Measurements from ENCODE around the gene NCBP1. TPM values are rescaled to one million over a fixed set of nuclear protein-coding genes. Genes with fewer than 3 reads are reported as not detected.

The NCBP1 gene
- total RNA-seq, 1 donor from 2014 or later: 25.4 TPM

GRCh38 chr9:97640325-97640724, 6.7 kb downstream of the NCBP1 start:
- no peaks in the 10 kb centered on the region for H3K9me3 ChIP-seq
- H3K27ac ChIP-seq: no peak overlapping the region
- peaks cover 21% of the 10 kb centered on the region for H3K4me1 ChIP-seq
- no peak for DNase-seq
- no peak for TF ChIP-seq CTCF (IDR thresholded peaks at IDR 0.05)
- H3K27me3 ChIP-seq: no peaks in the 10 kb centered on the region
- H3K36me3 ChIP-seq: peaks cover 44% of the 10 kb centered on the region
- ATAC-seq: no peak
- intact Hi-C loops (cut with DNase I): no loop called here
- no peak overlapping the region for H3K4me3 ChIP-seq

GRCh38 chr9:97645720-97646119, 12.1 kb downstream of the NCBP1 start:
- no peak overlapping the region for H3K4me3 ChIP-seq
- no peak for ATAC-seq
- H3K27me3 ChIP-seq: no peaks in the 10 kb centered on the region
- H3K4me1 ChIP-seq: no peaks in the 10 kb centered on the region
- DNase-seq: no peak
- H3K9me3 ChIP-seq: no peaks in the 10 kb centered on the region
- no peak for TF ChIP-seq CTCF (IDR thresholded peaks at IDR 0.05)
- H3K36me3 ChIP-seq: peaks cover 92% of the 10 kb centered on the region
- H3K27ac ChIP-seq: no peak overlapping the region
- intact Hi-C loops (cut with DNase I): no loop called here

- DNase-seq (no peak), ATAC-seq (no peak)
- intact Hi-C loops (cut with DNase I): no loop called here
- Histone ChIP-seq H3K4me1 (peaks cover 4% of the 10 kb centered on the region), H3K9me3 (no peaks in the 10 kb centered on the region), H3K36me3 (peaks cover 94% of the 10 kb centered on the region), H3K27ac (no peak overlapping the region), H3K4me3 (no peak overlapping the region), H3K27me3 (no peaks in the 10 kb centered on the region)
- no peak for TF ChIP-seq CTCF (IDR thresholded peaks at IDR 0.05)
These were observed 14.4 kb downstream of the NCBP1 start for GRCh38 chr9:97647996-97648395.

GRCh38 chr9:97651646-97652045, 18.0 kb downstream of the NCBP1 start:
- Histone ChIP-seq H3K4me3 (no peak overlapping the region), H3K36me3 (peaks cover 98% of the 10 kb centered on the region), H3K9me3 (no peaks in the 10 kb centered on the region), H3K4me1 (peaks cover 4% of the 10 kb centered on the region), H3K27ac (no peak overlapping the region), H3K27me3 (no peaks in the 10 kb centered on the region)
- DNase-seq (no peak), ATAC-seq (no peak)
- intact Hi-C loops (cut with DNase I): no loop called here
- no peak for TF ChIP-seq CTCF (IDR thresholded peaks at IDR 0.05)

GRCh38 chr9:97658707-97659106, 25.1 kb downstream of the NCBP1 start:
- Histone ChIP-seq H3K4me1 (no peaks in the 10 kb centered on the region), H3K27ac (no peak overlapping the region), H3K27me3 (no peaks in the 10 kb centered on the region), H3K9me3 (no peaks in the 10 kb centered on the region), H3K36me3 (peaks cover 99% of the 10 kb centered on the region), H3K4me3 (no peak overlapping the region)
- DNase-seq: no peak
- ATAC-seq: no peak
- no peak for TF ChIP-seq CTCF (IDR thresholded peaks at IDR 0.05)
- intact Hi-C loops (cut with DNase I): no loop called here

- ATAC-seq (no peak), DNase-seq (no peak)
- no peak overlapping the region for H3K4me3 ChIP-seq
- intact Hi-C loops (cut with DNase I): no loop called here
- peaks cover 99% of the 10 kb centered on the region for H3K36me3 ChIP-seq
- H3K27me3 ChIP-seq: no peaks in the 10 kb centered on the region
- no peaks in the 10 kb centered on the region for H3K9me3 ChIP-seq
- no peak for TF ChIP-seq CTCF (IDR thresholded peaks at IDR 0.05)
- no peaks in the 10 kb centered on the region for H3K4me1 ChIP-seq
- H3K27ac ChIP-seq: no peak overlapping the region
These were observed 26.1 kb downstream of the NCBP1 start for GRCh38 chr9:97659771-97660170.

Data from upper lobe of right lung (tissue), 1 donor.